ENCODE data around the gene HACD2. TPM values are rescaled to one million over a fixed set of nuclear protein-coding genes. Genes with fewer than 3 reads are reported as not detected.
"Not testable (repeated sequence)": the region's sequence is repeated elsewhere in the genome, so short reads cannot be mapped to it uniquely, and the experiment has no call there.

The HACD2 gene
- total RNA-seq, 1 experiment from 2014 or later = 97.7 TPM

GRCh38 chr3:123606527-123606926 is 21.7 kb upstream of the HACD2 start:
- ChIA-PET POLR2A (interaction anchor here (0.9 to 9.3 kb wide), 6 partner anchors 9 to 539 kb away, joined by 3 to 381 read pairs (median 6); partner anchors contain the start of gene HACD2), CTCF (interaction anchor here (0.6 to 1.8 kb wide), 5 partner anchors 12 to 121 kb away, joined by 3 to 6 read pairs (median 3); no protein-coding TSS in a partner anchor)
- peak overlapping the region; percentile 96 for H3K27ac Mint-ChIP-seq (ENCODE audit: low read depth, unreplicated experiment)
- no peak for DNase-seq (ENCODE audit: unreplicated experiment)
- intact Hi-C loops (cut with micrococcal nuclease) = no loop called here
- no TSS peak for BruUV-seq (replicated peaks)
- H3K4me1 Mint-ChIP-seq (ENCODE audit: insufficient read depth, unreplicated experiment) = peaks cover 25% of the 10 kb centered on the region
- peaks cover 6% of the 10 kb centered on the region for H3K36me3 Mint-ChIP-seq (ENCODE audit: insufficient read depth, unreplicated experiment)
- H3K27me3 Mint-ChIP-seq (ENCODE audit: insufficient read depth, unreplicated experiment) = no peaks in the 10 kb centered on the region
- no peak for TF ChIP-seq CTCF (IDR thresholded peaks at IDR 0.05; ENCODE audit: unreplicated experiment)
- H3K9me3 Mint-ChIP-seq (ENCODE audit: unreplicated experiment) = no peaks in the 10 kb centered on the region
- no peak overlapping the region for H3K4me3 Mint-ChIP-seq (ENCODE audit: unreplicated experiment)

- peak overlapping the region; percentile 47 for H3K4me3 Mint-ChIP-seq (ENCODE audit: unreplicated experiment)
- H3K27me3 Mint-ChIP-seq (ENCODE audit: insufficient read depth, unreplicated experiment) = no peaks in the 10 kb centered on the region
- H3K4me1 Mint-ChIP-seq (ENCODE audit: insufficient read depth, unreplicated experiment) = peaks cover 31% of the 10 kb centered on the region
- no peaks in the 10 kb centered on the region for H3K36me3 Mint-ChIP-seq (ENCODE audit: insufficient read depth, unreplicated experiment)
- H3K27ac Mint-ChIP-seq (ENCODE audit: low read depth, unreplicated experiment) = peak overlapping the region; percentile 96
- intact Hi-C loops (cut with micrococcal nuclease) = loop anchor here (1.0 kb wide), 1 partner anchor 21 kb away; the partner anchor contains the start of gene HACD2
- no TSS peak for BruUV-seq (replicated peaks)
- TF ChIP-seq CTCF (IDR thresholded peaks at IDR 0.05; ENCODE audit: unreplicated experiment) = no peak
- CTCF ChIA-PET = interaction anchor here (0.6 to 1.8 kb wide), 5 partner anchors 13 to 122 kb away, joined by 3 to 9 read pairs (median 5); partner anchors contain the start of gene HACD2
- peak; percentile 82 for DNase-seq (ENCODE audit: unreplicated experiment)
- no peaks in the 10 kb centered on the region for H3K9me3 Mint-ChIP-seq (ENCODE audit: unreplicated experiment)
- POLR2A ChIA-PET = interaction anchor here (0.6 to 9.3 kb wide), 8 partner anchors 8 to 539 kb away, joined by 3 to 381 read pairs (median 4); partner anchors contain the start of gene HACD2
Observed at GRCh38 chr3:123605789-123606234, 21.0 kb upstream of the HACD2 start.

DNA sequence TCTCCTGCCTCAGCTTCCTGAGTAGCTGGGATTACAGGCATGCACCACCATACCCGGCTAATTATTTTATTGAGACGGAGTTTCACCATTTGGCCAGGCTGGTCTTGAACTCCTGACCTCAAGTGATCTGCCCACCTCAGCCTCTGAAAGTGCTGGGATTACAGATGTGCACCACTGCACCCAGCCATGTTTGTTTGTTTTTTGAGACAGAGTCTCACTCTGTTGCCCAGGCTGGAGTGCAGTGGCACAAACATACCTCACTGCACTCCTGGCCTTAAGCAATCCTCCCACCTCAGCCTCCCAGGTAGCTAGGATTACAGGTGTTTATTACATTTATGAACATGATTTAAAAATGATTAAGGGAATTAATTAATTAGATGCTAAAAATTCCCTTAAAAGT is 18.3 kb upstream of the HACD2 start:
- BruUV-seq (replicated peaks); DNase-seq (ENCODE audit: unreplicated experiment); intact Hi-C loops (cut with micrococcal nuclease); H3K27me3 Mint-ChIP-seq (ENCODE audit: insufficient read depth, unreplicated experiment); H3K27ac Mint-ChIP-seq (ENCODE audit: low read depth, unreplicated experiment); H3K4me3 Mint-ChIP-seq (ENCODE audit: unreplicated experiment); H3K9me3 Mint-ChIP-seq (ENCODE audit: unreplicated experiment): not testable (repeated sequence)
- CTCF ChIA-PET = interaction anchor here (0.6 to 1.5 kb wide), 6 partner anchors 15 to 948 kb away, joined by 3 to 8 read pairs (median 4); no protein-coding TSS in a partner anchor
- POLR2A ChIA-PET = interaction anchor here (1.1 to 9.3 kb wide), 4 partner anchors 13 to 20 kb away, joined by 3 to 381 read pairs (median 22); partner anchors contain the start of gene HACD2
- peaks cover 16% of the 10 kb centered on the region for H3K36me3 Mint-ChIP-seq (ENCODE audit: insufficient read depth, unreplicated experiment)
- peaks cover 42% of the 10 kb centered on the region for H3K4me1 Mint-ChIP-seq (ENCODE audit: insufficient read depth, unreplicated experiment)

DNA sequence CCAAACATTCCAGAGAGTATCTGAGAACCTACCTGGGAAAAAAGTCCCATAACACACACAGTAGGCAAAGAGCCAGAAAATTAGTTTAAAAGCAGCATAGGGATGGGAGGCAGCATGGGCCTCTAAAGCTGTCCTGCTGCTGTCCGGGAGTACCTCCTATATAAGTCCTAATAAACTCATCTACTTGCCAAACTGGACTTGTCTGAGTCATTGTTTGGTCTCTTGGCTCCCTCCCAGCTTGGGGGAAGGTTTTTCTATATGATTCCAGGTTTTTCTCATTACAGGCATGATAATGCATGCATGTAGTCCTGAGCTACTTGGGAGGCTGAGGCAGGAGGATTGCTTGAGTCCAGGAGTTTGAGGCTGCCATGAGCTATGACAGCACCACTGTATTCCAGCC is 17.5 kb upstream of the HACD2 start:
- TF ChIP-seq CTCF (IDR thresholded peaks at IDR 0.05; ENCODE audit: unreplicated experiment) = no peak
- Mint-ChIP-seq H3K36me3 (ENCODE audit: insufficient read depth, unreplicated experiment) (peaks cover 16% of the 10 kb centered on the region), H3K4me3 (ENCODE audit: unreplicated experiment) (peak overlapping the region; percentile 23), H3K27ac (ENCODE audit: low read depth, unreplicated experiment) (no peak overlapping the region), H3K9me3 (ENCODE audit: unreplicated experiment) (no peaks in the 10 kb centered on the region), H3K4me1 (ENCODE audit: insufficient read depth, unreplicated experiment) (peaks cover 42% of the 10 kb centered on the region), H3K27me3 (ENCODE audit: insufficient read depth, unreplicated experiment) (no peaks in the 10 kb centered on the region)
- no TSS peak for BruUV-seq (replicated peaks)
- intact Hi-C loops (cut with micrococcal nuclease) = loop anchor here (1.0 kb wide), 1 partner anchor 16 kb away; no protein-coding TSS in a partner anchor
- DNase-seq (ENCODE audit: unreplicated experiment) = peak; percentile 96
- CTCF ChIA-PET = interaction anchor here (0.6 to 1.5 kb wide), 6 partner anchors 13 to 1318 kb away, joined by 3 to 8 read pairs (median 4); no protein-coding TSS in a partner anchor
- POLR2A ChIA-PET = interaction anchor here (0.7 to 9.3 kb wide), 7 partner anchors 13 to 50 kb away, joined by 3 to 381 read pairs (median 4); partner anchors contain the start of gene HACD2

DNA sequence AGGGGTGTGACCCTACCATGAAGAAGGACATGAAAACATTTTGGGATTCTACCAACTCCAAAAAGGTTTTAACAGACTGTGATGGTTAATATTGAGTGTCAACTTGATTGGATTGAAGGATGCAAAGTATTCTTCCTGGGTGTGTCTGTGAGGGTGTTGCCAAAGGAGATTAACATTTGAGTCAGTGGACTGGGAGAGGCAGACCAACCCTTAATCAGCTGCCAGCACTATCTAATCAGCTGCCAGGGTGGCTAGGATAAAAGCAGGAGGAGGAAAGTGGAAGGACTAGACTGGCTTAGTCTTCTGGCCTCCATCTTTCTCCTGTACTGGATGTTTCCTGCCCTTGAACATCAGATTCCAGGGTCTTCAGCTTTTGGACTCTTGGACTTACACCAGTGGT is 16.0 kb upstream of the HACD2 start:
- H3K4me3 Mint-ChIP-seq (ENCODE audit: unreplicated experiment); DNase-seq (ENCODE audit: unreplicated experiment); H3K9me3 Mint-ChIP-seq (ENCODE audit: unreplicated experiment); H3K27me3 Mint-ChIP-seq (ENCODE audit: insufficient read depth, unreplicated experiment); intact Hi-C loops (cut with micrococcal nuclease); BruUV-seq (replicated peaks): not testable (repeated sequence)
- CTCF ChIA-PET = interaction anchor here (0.6 to 1.4 kb wide), 3 partner anchors 12 to 66 kb away, joined by 3 to 5 read pairs (median 3); no protein-coding TSS in a partner anchor
- peaks cover 35% of the 10 kb centered on the region for H3K4me1 Mint-ChIP-seq (ENCODE audit: insufficient read depth, unreplicated experiment)
- H3K36me3 Mint-ChIP-seq (ENCODE audit: insufficient read depth, unreplicated experiment) = peaks cover 16% of the 10 kb centered on the region
- H3K27ac Mint-ChIP-seq (ENCODE audit: low read depth, unreplicated experiment) = peak overlapping the region; percentile 95
- POLR2A ChIA-PET = interaction anchor here (1.9 to 9.3 kb wide), 4 partner anchors 16 to 42 kb away, joined by 4 to 381 read pairs (median 22); partner anchors contain the start of gene HACD2

Measured in MCF 10A (cell line).